Memory B cell (primary cell): ENCODE data around the gene ZBTB17.
"Not testable (repeated sequence)": the region's sequence is repeated elsewhere in the genome, so short reads cannot be mapped to it uniquely, and the experiment has no call there.

Experiments
- ATAC-seq: fragments of 150-1000 bp; cut with Tn5 transposase; 2 replicates; pipeline ENCODE4 v1.10.0; 2021; ENCODE audit warnings: low read depth, mild to moderate bottlenecking, moderate library complexity
- DNase-seq, 2 donors: peaks; one replicate each; pipeline ENCODE4 v3.0.0; 2022; ENCODE audit warnings: low spot score in 2 of 2
- H3K27ac Mint-ChIP-seq: one replicate; pipeline ENCODE4 v1.8.0; 2022; ENCODE audit warnings: mild to moderate bottlenecking, moderate library complexity, mixed read lengths
- H3K27me3 Mint-ChIP-seq: one replicate; pipeline ENCODE4 v1.8.0; 2022; ENCODE audit warnings: mixed read lengths
- H3K36me3 Mint-ChIP-seq: one replicate; pipeline ENCODE4 v1.8.0; 2022; ENCODE audit warnings: mild to moderate bottlenecking, mixed read lengths
- H3K4me1 Mint-ChIP-seq: one replicate; pipeline ENCODE4 v1.8.0; 2022; ENCODE audit warnings: mixed read lengths
- H3K4me3 Mint-ChIP-seq: one replicate; pipeline ENCODE4 v1.8.0; 2022; ENCODE audit warnings: mild to moderate bottlenecking, moderate library complexity, mixed read lengths
- H3K9me3 Mint-ChIP-seq: one replicate; pipeline ENCODE4 v1.8.0; 2022; ENCODE audit warnings: mixed read lengths

Gene ZBTB17

GRCh38 chr1:15985611-15986297 lies 9.9 kb upstream of the ZBTB17 start:
- Mint-ChIP-seq H3K27ac (no peak overlapping the region), H3K36me3 (no peaks in the 10 kb centered on the region), H3K4me3 (no peak overlapping the region), H3K27me3 (peaks cover 4% of the 10 kb centered on the region), H3K4me1 (no peaks in the 10 kb centered on the region), H3K9me3 (no peaks in the 10 kb centered on the region)
- ATAC-seq (no peak), DNase-seq (no peak)

- H3K27ac Mint-ChIP-seq: no peak overlapping the region
- no peak for ATAC-seq
- DNase-seq: no peak
Measured at GRCh38 chr1:15983275-15983674, 7.4 kb upstream of the ZBTB17 start.

DNA sequence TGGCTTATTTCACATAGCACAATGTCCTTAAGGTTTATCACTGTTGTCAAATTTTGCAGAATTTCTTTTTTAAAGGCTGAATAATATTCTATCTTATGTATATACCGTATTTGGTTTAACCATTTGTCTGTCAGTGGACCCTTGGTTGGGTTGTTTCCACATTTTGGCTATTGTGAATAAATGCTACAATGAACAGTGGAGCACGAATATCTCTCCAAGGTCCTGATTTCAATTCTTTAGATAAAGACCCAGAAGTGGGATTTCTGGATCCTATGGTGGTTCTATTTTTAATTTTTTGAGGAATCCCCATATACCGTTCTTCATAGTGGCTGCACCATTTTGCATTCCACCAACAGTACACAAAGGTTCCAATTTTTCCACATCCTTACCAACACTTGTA lies 5.8 kb upstream of the ZBTB17 start:
- H3K4me1 Mint-ChIP-seq: peaks cover under 1% of the 10 kb centered on the region
- DNase-seq: no peak
- H3K4me3 Mint-ChIP-seq: no peak overlapping the region
- peaks cover under 1% of the 10 kb centered on the region for H3K9me3 Mint-ChIP-seq
- no peak for ATAC-seq
- no peaks in the 10 kb centered on the region for H3K27me3 Mint-ChIP-seq
- H3K27ac Mint-ChIP-seq: no peak overlapping the region
- no peaks in the 10 kb centered on the region for H3K36me3 Mint-ChIP-seq

More at GRCh38 chr1:15983275-15983674, 7.4 kb upstream of the ZBTB17 start:
- H3K27me3 Mint-ChIP-seq: no peaks in the 10 kb centered on the region
- H3K4me3 Mint-ChIP-seq: no peak overlapping the region
- H3K9me3 Mint-ChIP-seq: no peaks in the 10 kb centered on the region
- H3K4me1 Mint-ChIP-seq: no peaks in the 10 kb centered on the region
- no peaks in the 10 kb centered on the region for H3K36me3 Mint-ChIP-seq

GRCh38 chr1:15977947-15978346 lies 2.0 kb upstream of the ZBTB17 start:
- ATAC-seq, H3K27ac Mint-ChIP-seq: not testable (repeated sequence)
- H3K4me1 Mint-ChIP-seq: peaks cover 19% of the 10 kb centered on the region

DNA sequence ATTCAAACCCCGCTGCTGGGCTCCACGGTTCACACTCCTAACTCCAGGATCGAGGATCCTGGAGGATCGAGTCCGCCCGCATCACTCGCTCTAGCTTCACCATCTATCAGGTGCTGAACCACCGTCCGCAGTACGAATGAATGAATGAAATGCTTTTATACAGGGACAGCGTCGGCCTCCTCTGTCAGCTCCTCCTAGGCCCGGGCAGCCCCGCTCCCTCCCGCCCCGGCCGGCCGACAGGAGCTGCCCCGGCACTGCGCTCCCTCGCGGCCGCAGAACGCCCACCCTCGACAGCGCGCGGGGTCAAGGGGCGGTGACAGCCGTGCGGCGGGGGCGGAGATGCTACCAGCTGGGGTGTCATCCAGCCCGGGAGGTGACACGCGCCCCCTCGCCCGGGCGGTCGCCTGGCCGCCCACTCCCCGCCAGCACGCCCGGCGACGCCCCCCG lies 520 bp downstream of the ZBTB17 start:
- peak overlapping the region; percentile 98 for H3K27ac Mint-ChIP-seq
- H3K9me3 Mint-ChIP-seq: peaks cover 4% of the 10 kb centered on the region
- no peaks in the 10 kb centered on the region for H3K27me3 Mint-ChIP-seq
- peak overlapping the region; percentile 98 for H3K4me3 Mint-ChIP-seq
- no peak for DNase-seq
- peaks cover 17% of the 10 kb centered on the region for H3K36me3 Mint-ChIP-seq
- ATAC-seq: peak; percentile 54
- peaks cover 22% of the 10 kb centered on the region for H3K4me1 Mint-ChIP-seq

More at GRCh38 chr1:15977947-15978346, 2.0 kb upstream of the ZBTB17 start:
- H3K9me3 Mint-ChIP-seq, H3K36me3 Mint-ChIP-seq, H3K4me3 Mint-ChIP-seq, H3K27me3 Mint-ChIP-seq, DNase-seq: not testable (repeated sequence)

- no peaks in the 10 kb centered on the region for H3K27me3 Mint-ChIP-seq
- peak; percentile 27 for ATAC-seq
- H3K4me1 Mint-ChIP-seq: peaks cover 22% of the 10 kb centered on the region
- H3K9me3 Mint-ChIP-seq: peaks cover 4% of the 10 kb centered on the region
- H3K27ac Mint-ChIP-seq: peak overlapping the region; percentile 98
- H3K4me3 Mint-ChIP-seq: peak overlapping the region; percentile 98
- peaks cover 22% of the 10 kb centered on the region for H3K36me3 Mint-ChIP-seq
- DNase-seq: no peak
Measured at GRCh38 chr1:15974855-15975254, 1.0 kb downstream of the ZBTB17 start.

GRCh38 chr1:15973772-15974171 lies 2.1 kb downstream of the ZBTB17 start:
- Mint-ChIP-seq H3K4me3 (no peak overlapping the region), H3K27ac (peak overlapping the region; percentile 76), H3K4me1 (peaks cover 22% of the 10 kb centered on the region), H3K36me3 (peaks cover 24% of the 10 kb centered on the region), H3K9me3 (peaks cover 4% of the 10 kb centered on the region), H3K27me3 (no peaks in the 10 kb centered on the region)
- DNase-seq (no peak), ATAC-seq (no peak)

DNA sequence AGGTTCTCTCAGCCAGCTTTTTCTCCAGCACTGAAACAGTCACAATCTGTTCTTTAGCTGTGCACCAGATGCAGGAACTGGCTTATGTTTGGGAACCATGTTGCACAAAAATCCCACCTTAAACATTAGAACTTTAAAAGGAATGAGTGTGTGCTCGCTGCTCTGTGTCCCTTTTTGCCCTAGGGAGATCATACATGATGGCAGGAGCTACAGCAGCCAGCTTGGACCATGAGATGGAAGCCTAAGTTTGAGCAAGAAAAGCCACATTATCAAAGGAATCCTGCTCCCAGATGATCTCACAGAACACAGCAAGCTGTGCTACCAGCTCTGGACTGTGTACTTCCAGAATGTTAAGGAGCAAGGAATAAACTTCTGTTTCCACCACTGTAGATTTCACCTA lies 3.5 kb downstream of the ZBTB17 start:
- peaks cover 4% of the 10 kb centered on the region for H3K9me3 Mint-ChIP-seq
- H3K27ac Mint-ChIP-seq: no peak overlapping the region
- ATAC-seq (no peak), DNase-seq (no peak)
- H3K27me3 Mint-ChIP-seq: no peaks in the 10 kb centered on the region
- H3K4me1 Mint-ChIP-seq: peaks cover 30% of the 10 kb centered on the region
- peaks cover 26% of the 10 kb centered on the region for H3K36me3 Mint-ChIP-seq
- H3K4me3 Mint-ChIP-seq: no peak overlapping the region

DNA sequence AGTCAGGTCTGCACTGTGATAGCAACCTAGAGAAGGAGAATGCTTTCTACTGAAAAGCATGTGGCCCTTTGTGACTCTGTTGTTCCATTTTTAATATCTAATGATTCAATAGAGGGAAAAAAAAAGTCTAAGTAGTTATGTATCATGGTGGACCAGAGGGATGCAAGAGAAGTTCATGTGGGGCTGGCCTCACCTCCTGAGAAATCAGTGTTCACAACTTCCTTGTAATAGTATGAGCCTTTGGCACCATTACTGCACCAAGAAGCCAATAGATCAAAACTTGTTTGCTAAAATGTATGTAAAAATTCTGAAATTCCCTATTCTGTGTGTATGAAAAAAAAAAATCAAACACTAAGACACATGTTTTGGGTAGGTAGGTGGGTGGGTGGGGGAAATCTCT lies 5.0 kb downstream of the ZBTB17 start:
- Mint-ChIP-seq H3K27ac (no peak overlapping the region), H3K4me1 (peaks cover 34% of the 10 kb centered on the region), H3K27me3 (no peaks in the 10 kb centered on the region), H3K4me3 (no peak overlapping the region), H3K9me3 (no peaks in the 10 kb centered on the region), H3K36me3 (peaks cover 26% of the 10 kb centered on the region)
- ATAC-seq: no peak
- no peak for DNase-seq

DNA sequence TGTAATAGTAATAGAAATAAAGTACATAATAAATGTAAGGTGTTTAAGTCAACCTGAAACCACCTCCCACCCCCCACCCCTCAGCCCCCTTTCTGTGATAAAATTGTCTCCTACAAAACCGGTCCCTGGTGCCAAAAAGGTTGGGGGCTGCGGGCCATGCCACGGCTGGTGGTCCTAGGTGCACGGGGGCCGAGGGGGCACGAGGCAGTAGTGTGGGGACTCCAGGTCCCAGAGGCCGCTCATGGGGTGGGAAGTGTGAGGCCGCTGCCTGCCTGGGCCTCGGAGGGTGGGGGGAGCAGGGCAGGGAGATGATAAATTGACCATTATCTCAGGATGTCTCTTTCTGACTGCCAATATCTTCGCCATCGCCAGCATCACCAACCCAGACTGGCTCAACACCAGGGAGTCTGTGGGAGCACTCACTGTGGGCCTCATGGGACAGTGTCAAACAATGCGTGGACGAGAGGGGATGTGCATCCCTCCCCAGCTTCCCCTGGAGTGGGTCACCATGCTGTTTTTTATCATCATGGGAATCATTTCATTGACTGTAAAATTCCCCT lies 6.5 kb downstream of the ZBTB17 start:
- H3K27me3 Mint-ChIP-seq: no peaks in the 10 kb centered on the region
- H3K4me1 Mint-ChIP-seq: peaks cover 39% of the 10 kb centered on the region
- DNase-seq (no peak), ATAC-seq (no peak)
- no peak overlapping the region for H3K4me3 Mint-ChIP-seq
- no peaks in the 10 kb centered on the region for H3K9me3 Mint-ChIP-seq
- peak overlapping the region; percentile 45 for H3K27ac Mint-ChIP-seq
- peaks cover 24% of the 10 kb centered on the region for H3K36me3 Mint-ChIP-seq

GRCh38 chr1:15968172-15968571 lies 7.7 kb downstream of the ZBTB17 start:
- peaks cover 39% of the 10 kb centered on the region for H3K4me1 Mint-ChIP-seq
- ATAC-seq: no peak
- peak overlapping the region; percentile 89 for H3K27ac Mint-ChIP-seq
- H3K36me3 Mint-ChIP-seq: peaks cover 19% of the 10 kb centered on the region
- no peaks in the 10 kb centered on the region for H3K27me3 Mint-ChIP-seq
- no peak for DNase-seq
- no peaks in the 10 kb centered on the region for H3K9me3 Mint-ChIP-seq
- no peak overlapping the region for H3K4me3 Mint-ChIP-seq

- peaks cover 11% of the 10 kb centered on the region for H3K36me3 Mint-ChIP-seq
- peak overlapping the region; percentile 89 for H3K27ac Mint-ChIP-seq
- H3K4me1 Mint-ChIP-seq: peaks cover 43% of the 10 kb centered on the region
- no peaks in the 10 kb centered on the region for H3K9me3 Mint-ChIP-seq
- DNase-seq: no peak
- no peak for ATAC-seq
- no peaks in the 10 kb centered on the region for H3K27me3 Mint-ChIP-seq
- peak overlapping the region; percentile 17 for H3K4me3 Mint-ChIP-seq
Measured at GRCh38 chr1:15966956-15967344, 9.0 kb downstream of the ZBTB17 start.

GRCh38 chr1:15966081-15966955 lies 9.6 kb downstream of the ZBTB17 start:
- Mint-ChIP-seq H3K9me3 (no peaks in the 10 kb centered on the region), H3K4me3 (peak overlapping the region; percentile 67), H3K27me3 (no peaks in the 10 kb centered on the region), H3K36me3 (peaks cover 11% of the 10 kb centered on the region), H3K27ac (peak overlapping the region; percentile 89), H3K4me1 (peaks cover 46% of the 10 kb centered on the region)
- peak; percentile 62 to 71 for DNase-seq
- peak; percentile 83 for ATAC-seq

- Mint-ChIP-seq H3K27me3 (no peaks in the 10 kb centered on the region), H3K27ac (peak overlapping the region; percentile 89), H3K9me3 (no peaks in the 10 kb centered on the region), H3K4me1 (peaks cover 49% of the 10 kb centered on the region), H3K4me3 (peak overlapping the region; percentile 67), H3K36me3 (peaks cover 10% of the 10 kb centered on the region)
- no peak for DNase-seq
- ATAC-seq: peak; percentile 35
Measured at GRCh38 chr1:15965228-15965767, 10.6 kb downstream of the ZBTB17 start.
